Lung (tissue), 12 donors: ENCODE results near the gene L2HGDH. TPM values are rescaled to one million over a fixed set of nuclear protein-coding genes. Genes with fewer than 3 reads are reported as not detected.

Experiments
- ATAC-seq: fragments of 200-7000 bp; cut with Tn5 transposase; one replicate; pipeline ENCODE4 v1.9.1; 2020; ENCODE audit warnings: moderate number of reproducible peaks; ENCODE audit not compliant: insufficient read depth, low FRiP score
- DNase-seq, 3 donors: peaks; one replicate each; pipeline ENCODE4 v3.0.0-alpha.2; 2013 to 2017
- H3K27ac ChIP-seq, 2 donors: one replicate each; pipeline ENCODE4 v1.5.1; 2013; ENCODE audit warnings: mild to moderate bottlenecking in 2 of 2, moderate library complexity in 2 of 2, control low read depth in 1 of 2, inconsistent platforms in 1 of 2, low read depth in 1 of 2, low read length in 1 of 2
- H3K27me3 ChIP-seq, 3 donors: one replicate each; pipeline ENCODE4 v1.5.1; 2013; ENCODE audit warnings: low read length in 2 of 3; ENCODE audit not compliant: control insufficient read depth in 3 of 3, insufficient read depth in 3 of 3
- H3K36me3 ChIP-seq, 4 donors: one replicate each; pipeline ENCODE4 v1.5.1; 2013; ENCODE audit warnings: low read length in 4 of 4, mild to moderate bottlenecking in 1 of 4, moderate library complexity in 1 of 4; ENCODE audit not compliant: control insufficient read depth in 4 of 4, insufficient read depth in 4 of 4
- H3K4me1 ChIP-seq, 5 donors: one replicate each; pipeline ENCODE4 v1.5.1; 2013; ENCODE audit warnings: low read length in 5 of 5, mild to moderate bottlenecking in 2 of 5, moderate library complexity in 1 of 5; ENCODE audit not compliant: control insufficient read depth in 5 of 5, insufficient read depth in 5 of 5
- H3K4me3 ChIP-seq: one replicate; pipeline ENCODE4 v1.5.1; 2013; ENCODE audit warnings: mild to moderate bottlenecking, control low read depth, moderate library complexity
- H3K9ac ChIP-seq, 2 donors: one replicate each; pipeline ENCODE4 v1.5.1; 2013; ENCODE audit warnings: low read length in 2 of 2, control low read depth in 1 of 2; ENCODE audit not compliant: insufficient read depth in 1 of 2
- H3K9me3 ChIP-seq, 4 donors: one replicate each; pipeline ENCODE4 v1.5.1; 2013; ENCODE audit warnings: low read length in 3 of 4, mild to moderate bottlenecking in 1 of 4, moderate library complexity in 1 of 4; ENCODE audit not compliant: control insufficient read depth in 4 of 4, insufficient read depth in 3 of 4
- WGBS, 2 donors: extraction: QIAGEN DNeasy Blood & Tissue Kit; methylation state at CpG; one replicate each; pipeline ENCODE4 v1.1.7; 2013; 5-methylcytosine and 5-hydroxymethylcytosine counted together
- polyA plus RNA-seq, 2 donors: library from polyadenylated mRNA; stranded (reverse); fragments of 200-250 nt; gene quantifications; one replicate each; pipeline ENCODE4 v1.2.1, GENCODE V29; 2013
- total RNA-seq, 2 donors: library from RNA; depleted of rRNA in 1 of 2; stranded (reverse); fragments of >200 nt in 1 of 2; gene quantifications; one replicate each; pipeline ENCODE4 v1.2.1, GENCODE V29; 2014 to 2021
- TF ChIP-seq, protein P1 (sequence below): IDR thresholded peaks from 2 replicates; pipeline ENCODE4 v1.5.1; 2012; ENCODE audit warnings: mild to moderate bottlenecking; ENCODE audit errors: control extremely low read depth, extremely low read depth
- donor health status: control.
- donor health status: control.
- donor health status: Bipolar disorder and iron deficiency.
- donor health status: healthy.
- donor health status: DM: yes; HTN: yes; CAD: no.

The L2HGDH gene
- total and polyA plus RNA-seq, 4 donors = 1.5 to 7.0 (median 3.7) TPM

GRCh38 chr14:50290306-50290705 is 21.7 kb downstream of the L2HGDH start:
- DNase-seq (no peak), ATAC-seq (no peak)
- TF ChIP-seq, protein P1, sequence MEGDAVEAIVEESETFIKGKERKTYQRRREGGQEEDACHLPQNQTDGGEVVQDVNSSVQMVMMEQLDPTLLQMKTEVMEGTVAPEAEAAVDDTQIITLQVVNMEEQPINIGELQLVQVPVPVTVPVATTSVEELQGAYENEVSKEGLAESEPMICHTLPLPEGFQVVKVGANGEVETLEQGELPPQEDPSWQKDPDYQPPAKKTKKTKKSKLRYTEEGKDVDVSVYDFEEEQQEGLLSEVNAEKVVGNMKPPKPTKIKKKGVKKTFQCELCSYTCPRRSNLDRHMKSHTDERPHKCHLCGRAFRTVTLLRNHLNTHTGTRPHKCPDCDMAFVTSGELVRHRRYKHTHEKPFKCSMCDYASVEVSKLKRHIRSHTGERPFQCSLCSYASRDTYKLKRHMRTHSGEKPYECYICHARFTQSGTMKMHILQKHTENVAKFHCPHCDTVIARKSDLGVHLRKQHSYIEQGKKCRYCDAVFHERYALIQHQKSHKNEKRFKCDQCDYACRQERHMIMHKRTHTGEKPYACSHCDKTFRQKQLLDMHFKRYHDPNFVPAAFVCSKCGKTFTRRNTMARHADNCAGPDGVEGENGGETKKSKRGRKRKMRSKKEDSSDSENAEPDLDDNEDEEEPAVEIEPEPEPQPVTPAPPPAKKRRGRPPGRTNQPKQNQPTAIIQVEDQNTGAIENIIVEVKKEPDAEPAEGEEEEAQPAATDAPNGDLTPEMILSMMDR = no peak
- H3K4me3 ChIP-seq = no peak overlapping the region
- 97 to 99% methylated on average over 5 of the region's 5 CpGs for WGBS, 2 donors
- H3K27ac ChIP-seq = no peak overlapping the region
- no peak overlapping the region for H3K9ac ChIP-seq
- H3K27me3 ChIP-seq = no peaks in the 10 kb centered on the region
- no peaks in the 10 kb centered on the region for H3K9me3 ChIP-seq
- H3K4me1 ChIP-seq = no peaks in the 10 kb centered on the region
- peaks cover 0 to 2% (median 2%) of the 10 kb centered on the region in 4 donors for H3K36me3 ChIP-seq

GRCh38 chr14:50288146-50288545 is 23.9 kb downstream of the L2HGDH start:
- Histone ChIP-seq H3K4me1 (peaks cover 0 to 2% (median 0%) of the 10 kb centered on the region in 5 donors), H3K27ac (no peak overlapping the region), H3K4me3 (no peak overlapping the region), H3K36me3 (peaks cover 0 to 2% (median 0%) of the 10 kb centered on the region in 4 donors), H3K9me3 (no peaks in the 10 kb centered on the region), H3K27me3 (no peaks in the 10 kb centered on the region), H3K9ac (no peak overlapping the region)
- 96 to 98% methylated on average over 5 of the region's 5 CpGs for WGBS, 2 donors
- DNase-seq (no peak), ATAC-seq (no peak)
- TF ChIP-seq, protein P1 = no peak

- H3K36me3 ChIP-seq = peaks cover 0 to 4% (median 0%) of the 10 kb centered on the region in 4 donors
- TF ChIP-seq, protein P1 = no peak
Observed at GRCh38 chr14:50285861-50286260, 26.2 kb downstream of the L2HGDH start.

DNA sequence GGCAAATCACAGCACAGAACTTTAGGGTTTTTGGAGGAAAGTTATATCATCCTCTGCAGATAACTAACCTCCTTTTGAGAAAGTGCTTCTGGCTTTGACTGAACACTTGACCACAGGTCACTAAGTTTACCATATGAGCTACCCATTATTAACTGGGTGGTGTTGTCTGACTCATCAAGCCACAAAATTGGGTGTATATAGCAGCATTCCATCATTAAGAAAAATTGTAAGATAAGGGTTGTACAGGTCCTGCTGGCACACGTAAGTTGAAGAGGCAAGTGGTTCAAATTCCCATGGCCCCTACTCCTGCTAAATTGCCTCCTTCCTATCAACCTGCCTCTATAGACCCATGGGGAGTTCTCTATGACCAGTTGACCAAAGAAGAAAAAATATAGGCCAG is 39.5 kb downstream of the L2HGDH start:
- Histone ChIP-seq H3K27ac (no peak overlapping the region), H3K4me3 (no peak overlapping the region), H3K36me3 (peaks cover 0 to 6% (median 3%) of the 10 kb centered on the region in 4 donors), H3K27me3 (no peaks in the 10 kb centered on the region), H3K9me3 (no peaks in the 10 kb centered on the region), H3K9ac (no peak overlapping the region), H3K4me1 (no peaks in the 10 kb centered on the region)
- WGBS, 2 donors = 90 to 100% methylated on average over 1 of the region's 1 CpG
- TF ChIP-seq, protein P1 = no peak
- ATAC-seq = no peak
- no peak for DNase-seq

More at GRCh38 chr14:50285861-50286260, 26.2 kb downstream of the L2HGDH start:
- H3K9me3 ChIP-seq = no peaks in the 10 kb centered on the region
- DNase-seq = no peak
- no peak overlapping the region for H3K9ac ChIP-seq
- H3K4me3 ChIP-seq = no peak overlapping the region
- H3K4me1 ChIP-seq = peaks cover 0 to 2% (median 0%) of the 10 kb centered on the region in 5 donors
- no peak overlapping the region for H3K27ac ChIP-seq
- ATAC-seq = no peak
- H3K27me3 ChIP-seq = no peaks in the 10 kb centered on the region
